Prostate gland (tissue), 2 donors: ENCODE measurements around the gene SNX19. TPM values are rescaled to one million over a fixed set of nuclear protein-coding genes. Genes with fewer than 3 reads are reported as not detected.
A peak's percentile ranks its signal among the peaks of the same experiment; 100 is the strongest.

ENCODE experiments used
- DNase-seq: peaks from one replicate; pipeline ENCODE4 v3.0.0-alpha.2; 2019; ENCODE audit warnings: low spot score
- H3K27ac ChIP-seq, 2 donors: fragments of 200-600 bp; sonication (generic); 2 replicates each; pipeline ENCODE4 v1.5.1; 2017 to 2019
- H3K27me3 ChIP-seq: fragments of 200-600 bp; sonication (generic); replicated peaks from 2 replicates; pipeline ENCODE4 v1.5.1; 2019; ENCODE audit not compliant: insufficient read depth
- H3K36me3 ChIP-seq, 2 donors: fragments of 200-600 bp; sonication (generic); 1 replicate in 1 of 2; 2 replicates in 1 of 2; pipeline versions ENCODE4 v1.5.1 to v1.8.1; 2017 to 2019
- H3K4me1 ChIP-seq: fragments of 200-600 bp; sonication (generic); replicated peaks from 2 replicates; pipeline ENCODE4 v1.5.1; 2019
- H3K4me3 ChIP-seq, 2 donors: fragments of 200-600 bp; sonication (generic); 2 replicates each; pipeline ENCODE4 v1.5.1; 2017 to 2019
- H3K9me3 ChIP-seq: fragments of 200-600 bp; sonication (generic); 2 replicates; pipeline ENCODE4 v1.5.1; 2017
- CTCF ChIP-seq, 4 experiments: fragments of 200-600 bp in 2 of 4; fragments of 450-650 bp in 2 of 4; sonication (generic) in 2 of 4; IDR thresholded peaks; 1 replicate in 3 of 4; 2 replicates in 1 of 4; pipeline ENCODE4 v1.5.1; 2016 to 2019; ENCODE audit warnings: antibody characterized with exemption in 4 of 4, mild to moderate bottlenecking in 2 of 4, moderate library complexity in 2 of 4
- POLR2A ChIP-seq: fragments of 450-650 bp; IDR thresholded peaks from one replicate; pipeline ENCODE4 v1.6.1; 2016; ENCODE audit warnings: antibody characterized with exemption, mild to moderate bottlenecking
- POLR2AphosphoS5 ChIP-seq: sonication (generic); formaldehyde crosslinking; IDR thresholded peaks from one replicate; pipeline ENCODE4 v1.6.1; 2017; ENCODE audit warnings: antibody characterized with exemption
- WGBS: methylation state at CpG from one replicate; pipeline ENCODE4 v1.1.5; 2018; 5-methylcytosine and 5-hydroxymethylcytosine counted together
- intact Hi-C: fragments of 100-400 bp; cut with DNase I; formaldehyde crosslinking; loops from one replicate; pipeline ENCODE4 v1.14.2; 2022
- total RNA-seq, 2 donors: library from RNA; depleted of rRNA; stranded (reverse); fragments of >200 nt; gene quantifications; one replicate each; pipeline ENCODE4 v1.1.0, GENCODE V29; 2016

Gene SNX19
- total RNA-seq, 2 donors from 2014 or later = 87.7 to 115 TPM

GRCh38 chr11:130876100-130876499 lies 40.2 kb downstream of the SNX19 start:
- 14% methylated on average over 4 of the region's 4 CpGs for WGBS
- intact Hi-C loops = no loop called here
- Histone ChIP-seq H3K27me3 (no peaks in the 10 kb centered on the region), H3K27ac (no peak overlapping the region), H3K9me3 (no peaks in the 10 kb centered on the region), H3K4me3 (no peak overlapping the region), H3K36me3 (peaks cover 0 to 10% of the 10 kb centered on the region in 2 donors), H3K4me1 (no peaks in the 10 kb centered on the region)
- TF ChIP-seq POLR2AphosphoS5 (peak; percentile 18), POLR2A (no peak), CTCF (IDR thresholded peaks at IDR 0.05) (no peak)
- no peak for DNase-seq

GRCh38 chr11:130874955-130875531 lies 41.2 kb downstream of the SNX19 start:
- no peak overlapping the region for H3K27ac ChIP-seq
- H3K9me3 ChIP-seq = no peaks in the 10 kb centered on the region
- TF ChIP-seq CTCF (IDR thresholded peaks at IDR 0.05) = no peak
- TF ChIP-seq POLR2AphosphoS5 = no peak
- TF ChIP-seq POLR2A = no peak
- H3K36me3 ChIP-seq = peaks cover 0 to 10% of the 10 kb centered on the region in 2 donors
- no peak overlapping the region for H3K4me3 ChIP-seq
- WGBS = 90% methylated on average over 7 of the region's 7 CpGs
- no peaks in the 10 kb centered on the region for H3K27me3 ChIP-seq
- DNase-seq = no peak
- no peaks in the 10 kb centered on the region for H3K4me1 ChIP-seq
- intact Hi-C loops = no loop called here

- WGBS = 81% methylated on average over 1 of the region's 1 CpG
- TF ChIP-seq CTCF (IDR thresholded peaks at IDR 0.05) (no peak), POLR2A (no peak), POLR2AphosphoS5 (no peak)
Measured at GRCh38 chr11:130874396-130874795, 41.9 kb downstream of the SNX19 start.

GRCh38 chr11:130873761-130874160 lies 42.5 kb downstream of the SNX19 start:
- TF ChIP-seq POLR2A = no peak
- TF ChIP-seq POLR2AphosphoS5 = no peak
- no peak for TF ChIP-seq CTCF (IDR thresholded peaks at IDR 0.05)
- Histone ChIP-seq H3K4me1 (no peaks in the 10 kb centered on the region), H3K27ac (no peak overlapping the region), H3K9me3 (no peaks in the 10 kb centered on the region), H3K4me3 (no peak overlapping the region), H3K36me3 (no peaks in the 10 kb centered on the region), H3K27me3 (no peaks in the 10 kb centered on the region)
- intact Hi-C loops = no loop called here
- 96% methylated on average over 1 of the region's 1 CpG for WGBS
- no peak for DNase-seq

More at GRCh38 chr11:130874396-130874795, 41.9 kb downstream of the SNX19 start:
- Histone ChIP-seq H3K4me3 (no peak overlapping the region), H3K36me3 (peaks cover 0 to 5% of the 10 kb centered on the region in 2 donors), H3K27ac (no peak overlapping the region), H3K4me1 (no peaks in the 10 kb centered on the region), H3K9me3 (no peaks in the 10 kb centered on the region), H3K27me3 (no peaks in the 10 kb centered on the region)
- intact Hi-C loops = no loop called here
- no peak for DNase-seq

GRCh38 chr11:130872981-130873380 lies 43.3 kb downstream of the SNX19 start:
- WGBS = 55% methylated on average over 6 of the region's 6 CpGs
- no peak overlapping the region for H3K27ac ChIP-seq

More at GRCh38 chr11:130872981-130873380, 43.3 kb downstream of the SNX19 start:
- H3K4me1 ChIP-seq = no peaks in the 10 kb centered on the region
- H3K36me3 ChIP-seq = no peaks in the 10 kb centered on the region
- no peak overlapping the region for H3K4me3 ChIP-seq
- no peak for DNase-seq
- H3K9me3 ChIP-seq = no peaks in the 10 kb centered on the region
- TF ChIP-seq POLR2AphosphoS5 (no peak), CTCF (IDR thresholded peaks at IDR 0.05) (no peak), POLR2A (no peak)
- H3K27me3 ChIP-seq = no peaks in the 10 kb centered on the region
- intact Hi-C loops = no loop called here
